Right hindlimb (tissue), 1 donor: ENCODE measurements around the gene SNCAIP.

Experiments
- DNase-seq: peaks from one replicate; pipeline ENCODE4 v3.0.0-alpha.2; 2018

The SNCAIP gene

GRCh38 chr5:122311961-122312590 is at the start of gene SNCAIP:
Gene SNCAIP, plus strand, starts transcription at chr5:122312237. Its CDS starts 78,898 bp downstream, at chr5:122391135.
- DNase-seq, result peak; percentile 77

- DNase-seq, result no peak
Observed at GRCh38 chr5:122263352-122264030, 48.5 kb upstream of the SNCAIP start.

GRCh38 chr5:122264610-122265009 is 47.4 kb upstream of the SNCAIP start:
- no peak for DNase-seq

- no peak for DNase-seq
Observed at GRCh38 chr5:122267185-122267584, 44.9 kb upstream of the SNCAIP start.

- no peak for DNase-seq
Observed at GRCh38 chr5:122273696-122274095, 38.3 kb upstream of the SNCAIP start.

GRCh38 chr5:122283592-122283991 is 28.4 kb upstream of the SNCAIP start:
- no peak for DNase-seq

GRCh38 chr5:122286541-122286940 is 25.5 kb upstream of the SNCAIP start:
- no peak for DNase-seq

- DNase-seq, result no peak
Observed at GRCh38 chr5:122287101-122287500, 24.9 kb upstream of the SNCAIP start.

GRCh38 chr5:122291000-122291901 is 20.8 kb upstream of the SNCAIP start:
- DNase-seq, result no peak

GRCh38 chr5:122292332-122292731 is 19.7 kb upstream of the SNCAIP start:
- no peak for DNase-seq

- DNase-seq, result no peak
Observed at GRCh38 chr5:122295138-122295537, 16.9 kb upstream of the SNCAIP start.

GRCh38 chr5:122296871-122297270 is 15.2 kb upstream of the SNCAIP start:
- no peak for DNase-seq

- DNase-seq, result no peak
Observed at GRCh38 chr5:122297587-122298298, 14.3 kb upstream of the SNCAIP start.

GRCh38 chr5:122300374-122300773 is 11.7 kb upstream of the SNCAIP start:
- no peak for DNase-seq

- DNase-seq, result no peak
Observed at GRCh38 chr5:122301016-122301415, 11.0 kb upstream of the SNCAIP start.

GRCh38 chr5:122304471-122305215 is 7.4 kb upstream of the SNCAIP start:
- no peak for DNase-seq

GRCh38 chr5:122306461-122306860 is 5.6 kb upstream of the SNCAIP start:
- no peak for DNase-seq

- peak; percentile 70 for DNase-seq
Observed at GRCh38 chr5:122310889-122311288, 1.1 kb upstream of the SNCAIP start.

- peak; percentile 76 for DNase-seq
Observed at GRCh38 chr5:122311497-122311960, 508 bp upstream of the SNCAIP start.

- peak; percentile 73 for DNase-seq
Observed at GRCh38 chr5:122312591-122313406, 762 bp downstream of the SNCAIP start.

GRCh38 chr5:122314036-122314435 is 2.0 kb downstream of the SNCAIP start:
- DNase-seq, result peak; percentile 34
